SU-DHL-6 (cell line): ENCODE data around the gene TMEM233.

Experiments used
- H2AFZ ChIP-seq: fragments of 200-600 bp; sonication (generic); 2 replicates; pipeline ENCODE4 v1.6.1; 2014; ENCODE audit warnings: low read depth, mild to moderate bottlenecking, moderate library complexity, mixed read lengths, antibody characterized with exemption, low read length; ENCODE audit not compliant: severe bottlenecking
- H3F3A ChIP-seq: fragments of 200-600 bp; shearing (Covaris generic); 2 replicates; pipeline ENCODE4 v1.6.0; 2016; ENCODE audit warnings: antibody characterized with exemption, mild to moderate bottlenecking; ENCODE audit not compliant: insufficient read depth
- H3K27ac ChIP-seq: fragments of 200-600 bp; sonication (generic); 2 replicates; pipeline ENCODE4 v1.5.1; 2016; ENCODE audit warnings: low read depth, mild to moderate bottlenecking, low read length, moderate library complexity, mixed read lengths
- H3K27me3 ChIP-seq: fragments of 200-600 bp; sonication (generic), shearing (Covaris generic); 2 replicates; pipeline ENCODE4 v1.6.0; 2014; ENCODE audit warnings: mild to moderate bottlenecking, low read length
- H3K36me3 ChIP-seq: fragments of 200-600 bp; sonication (generic); 2 replicates; pipeline ENCODE4 v1.6.1; 2014; ENCODE audit warnings: mild to moderate bottlenecking, low read length, mixed read lengths
- H3K4me2 ChIP-seq: fragments of 300-600, 200-600 bp; shearing (Covaris generic), sonication (generic); 2 replicates; pipeline ENCODE4 v1.6.0; 2014; ENCODE audit warnings: low read length, low read depth, mild to moderate bottlenecking; ENCODE audit not compliant: poor library complexity, severe bottlenecking
- H3K4me3 ChIP-seq: fragments of 200-600 bp; sonication (generic); 2 replicates; pipeline ENCODE4 v1.5.1; 2014; ENCODE audit warnings: antibody characterized with exemption, low read length, mild to moderate bottlenecking, mixed read lengths; ENCODE audit not compliant: insufficient read depth, poor library complexity, severe bottlenecking
- H3K79me2 ChIP-seq: fragments of 200-600 bp; sonication (generic); 2 replicates; pipeline ENCODE4 v1.6.1; 2014; ENCODE audit warnings: mild to moderate bottlenecking, low read length, moderate library complexity; ENCODE audit not compliant: insufficient read depth
- H3K9ac ChIP-seq: fragments of 200-600 bp; sonication (generic); 2 replicates; pipeline ENCODE4 v1.7.0; 2014; ENCODE audit warnings: mild to moderate bottlenecking, low read length
- H3K9me2 ChIP-seq: fragments of 200-600 bp; sonication (generic); replicated peaks from 2 replicates; pipeline ENCODE4 v1.6.1; 2014; ENCODE audit warnings: low read length; ENCODE audit not compliant: insufficient read depth
- H3K9me3 ChIP-seq: fragments of 200-600 bp; sonication (generic); 2 replicates; pipeline ENCODE4 v1.6.1; 2014; ENCODE audit warnings: low read length, mixed read lengths; ENCODE audit not compliant: insufficient read depth
- H4K20me1 ChIP-seq: fragments of 200-600 bp; sonication (generic); 2 replicates; pipeline ENCODE4 v1.6.1; 2014; ENCODE audit warnings: low read depth, mild to moderate bottlenecking, antibody characterized with exemption, low read length, moderate library complexity, mixed read lengths
- EZH2phosphoT487 ChIP-seq: fragments of 200-600 bp; sonication (generic), shearing (Covaris generic); conservative IDR thresholded peaks from 2 replicates; pipeline ENCODE4 v1.6.1; 2018; ENCODE audit warnings: mild to moderate bottlenecking, antibody characterized with exemption, low read length, moderate library complexity, mixed read lengths
- TF ChIP-seq, protein P1 (sequence below): fragments of 200-600 bp; sonication (generic); IDR thresholded peaks from one replicate; pipeline ENCODE4 v1.5.1; 2017; ENCODE audit warnings: antibody characterized with exemption, mild to moderate bottlenecking, low read length, moderate library complexity; ENCODE audit not compliant: insufficient read depth, poor library complexity, severe bottlenecking

The TMEM233 gene

DNA sequence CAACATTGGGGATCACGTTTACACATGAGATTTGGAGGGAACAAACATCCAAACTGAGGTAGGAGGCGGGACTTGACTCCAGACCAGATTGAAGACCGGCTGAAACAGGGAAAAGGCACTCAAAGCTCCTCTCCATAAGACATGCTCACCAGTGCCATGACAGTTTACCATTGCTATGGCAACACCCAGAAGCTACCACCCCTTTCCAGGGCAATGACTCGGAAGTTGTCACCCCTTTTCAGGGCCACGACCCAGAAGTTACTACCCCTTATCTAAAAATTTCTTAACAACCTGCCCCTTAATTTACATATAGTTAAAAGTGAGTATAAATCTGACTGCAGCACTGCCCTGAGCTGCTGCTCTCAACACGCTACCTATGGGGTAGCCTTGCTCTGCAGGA, 34.1 kb downstream of the TMEM233 start:
- Histone ChIP-seq H3K9me2 (no peaks in the 10 kb centered on the region), H3K4me3 (no peak overlapping the region), H3K27ac (no peak overlapping the region), H3K27me3 (no peaks in the 10 kb centered on the region), H3F3A (no peaks in the 10 kb centered on the region), H3K4me2 (no peak overlapping the region), H3K9me3 (no peaks in the 10 kb centered on the region), H3K36me3 (no peaks in the 10 kb centered on the region), H4K20me1 (no peaks in the 10 kb centered on the region), H3K9ac (no peak overlapping the region), H3K79me2 (no peaks in the 10 kb centered on the region), H2AFZ (no peak overlapping the region)
- TF ChIP-seq, protein P1, sequence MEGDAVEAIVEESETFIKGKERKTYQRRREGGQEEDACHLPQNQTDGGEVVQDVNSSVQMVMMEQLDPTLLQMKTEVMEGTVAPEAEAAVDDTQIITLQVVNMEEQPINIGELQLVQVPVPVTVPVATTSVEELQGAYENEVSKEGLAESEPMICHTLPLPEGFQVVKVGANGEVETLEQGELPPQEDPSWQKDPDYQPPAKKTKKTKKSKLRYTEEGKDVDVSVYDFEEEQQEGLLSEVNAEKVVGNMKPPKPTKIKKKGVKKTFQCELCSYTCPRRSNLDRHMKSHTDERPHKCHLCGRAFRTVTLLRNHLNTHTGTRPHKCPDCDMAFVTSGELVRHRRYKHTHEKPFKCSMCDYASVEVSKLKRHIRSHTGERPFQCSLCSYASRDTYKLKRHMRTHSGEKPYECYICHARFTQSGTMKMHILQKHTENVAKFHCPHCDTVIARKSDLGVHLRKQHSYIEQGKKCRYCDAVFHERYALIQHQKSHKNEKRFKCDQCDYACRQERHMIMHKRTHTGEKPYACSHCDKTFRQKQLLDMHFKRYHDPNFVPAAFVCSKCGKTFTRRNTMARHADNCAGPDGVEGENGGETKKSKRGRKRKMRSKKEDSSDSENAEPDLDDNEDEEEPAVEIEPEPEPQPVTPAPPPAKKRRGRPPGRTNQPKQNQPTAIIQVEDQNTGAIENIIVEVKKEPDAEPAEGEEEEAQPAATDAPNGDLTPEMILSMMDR = no peak
- no peak for TF ChIP-seq EZH2phosphoT487

GRCh38 chr12:119630223-119630780, 36.7 kb downstream of the TMEM233 start:
- H3K9me2 ChIP-seq = no peaks in the 10 kb centered on the region
- no peaks in the 10 kb centered on the region for H4K20me1 ChIP-seq
- H3K27ac ChIP-seq = no peak overlapping the region
- H2AFZ ChIP-seq = no peak overlapping the region
- no peaks in the 10 kb centered on the region for H3K79me2 ChIP-seq
- no peak overlapping the region for H3K4me2 ChIP-seq
- no peaks in the 10 kb centered on the region for H3F3A ChIP-seq
- no peak overlapping the region for H3K4me3 ChIP-seq
- H3K9me3 ChIP-seq = no peaks in the 10 kb centered on the region
- H3K27me3 ChIP-seq = no peaks in the 10 kb centered on the region
- H3K9ac ChIP-seq = no peak overlapping the region
- no peaks in the 10 kb centered on the region for H3K36me3 ChIP-seq
- TF ChIP-seq EZH2phosphoT487 = no peak
- TF ChIP-seq, protein P1 = no peak

GRCh38 chr12:119630962-119631550, 37.5 kb downstream of the TMEM233 start:
- H3K27ac ChIP-seq = no peak overlapping the region
- H3F3A ChIP-seq = no peaks in the 10 kb centered on the region
- no peak for TF ChIP-seq EZH2phosphoT487
- TF ChIP-seq, protein P1 = no peak
- H4K20me1 ChIP-seq = no peaks in the 10 kb centered on the region
- H3K4me2 ChIP-seq = no peak overlapping the region
- H3K9me2 ChIP-seq = no peaks in the 10 kb centered on the region
- no peak overlapping the region for H2AFZ ChIP-seq
- H3K79me2 ChIP-seq = no peaks in the 10 kb centered on the region
- no peaks in the 10 kb centered on the region for H3K27me3 ChIP-seq
- no peak overlapping the region for H3K4me3 ChIP-seq
- H3K9ac ChIP-seq = no peak overlapping the region
- H3K36me3 ChIP-seq = no peaks in the 10 kb centered on the region
- H3K9me3 ChIP-seq = no peaks in the 10 kb centered on the region
